Choroid plexus epithelial cell (primary cell): ENCODE measurements around the gene CDK19.

Experiments used
- DNase-seq: peaks from one replicate; pipeline ENCODE4 v3.0.0-alpha.2; 2010; ENCODE audit warnings: low read depth
- H3K4me3 ChIP-seq: 2 replicates; pipeline ENCODE4 v1.5.1; 2011; ENCODE audit warnings: low read depth, mild to moderate bottlenecking, control low read depth, low read length, moderate library complexity
- TF ChIP-seq, protein P1 (sequence below): conservative IDR thresholded peaks from 2 replicates; pipeline ENCODE4 v1.5.1; 2011; ENCODE audit warnings: low read depth, mild to moderate bottlenecking, control low read depth, inconsistent platforms, low read length, moderate library complexity

CDK19 gene

DNA sequence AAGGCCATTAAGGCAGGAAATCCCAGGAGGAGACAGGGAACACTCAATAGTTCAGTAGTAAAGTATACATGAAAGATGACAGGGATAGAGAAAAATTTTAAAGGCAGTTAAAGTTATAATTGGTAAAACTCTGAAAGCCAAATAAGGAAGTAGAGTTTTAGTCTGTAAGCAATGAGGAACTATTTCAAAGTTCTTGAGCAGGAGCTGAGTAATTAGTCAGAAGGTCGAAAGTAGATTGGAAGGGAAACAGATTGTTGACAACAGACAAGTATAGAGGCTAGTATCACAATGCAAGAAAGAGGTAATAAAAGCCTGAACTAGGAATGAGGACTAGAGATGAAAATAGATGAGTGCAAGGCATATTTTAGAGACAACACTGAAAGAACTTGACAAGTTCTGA, 150.3 kb downstream of the CDK19 start:
- no peak overlapping the region for H3K4me3 ChIP-seq
- DNase-seq: no peak
- TF ChIP-seq, protein P1, sequence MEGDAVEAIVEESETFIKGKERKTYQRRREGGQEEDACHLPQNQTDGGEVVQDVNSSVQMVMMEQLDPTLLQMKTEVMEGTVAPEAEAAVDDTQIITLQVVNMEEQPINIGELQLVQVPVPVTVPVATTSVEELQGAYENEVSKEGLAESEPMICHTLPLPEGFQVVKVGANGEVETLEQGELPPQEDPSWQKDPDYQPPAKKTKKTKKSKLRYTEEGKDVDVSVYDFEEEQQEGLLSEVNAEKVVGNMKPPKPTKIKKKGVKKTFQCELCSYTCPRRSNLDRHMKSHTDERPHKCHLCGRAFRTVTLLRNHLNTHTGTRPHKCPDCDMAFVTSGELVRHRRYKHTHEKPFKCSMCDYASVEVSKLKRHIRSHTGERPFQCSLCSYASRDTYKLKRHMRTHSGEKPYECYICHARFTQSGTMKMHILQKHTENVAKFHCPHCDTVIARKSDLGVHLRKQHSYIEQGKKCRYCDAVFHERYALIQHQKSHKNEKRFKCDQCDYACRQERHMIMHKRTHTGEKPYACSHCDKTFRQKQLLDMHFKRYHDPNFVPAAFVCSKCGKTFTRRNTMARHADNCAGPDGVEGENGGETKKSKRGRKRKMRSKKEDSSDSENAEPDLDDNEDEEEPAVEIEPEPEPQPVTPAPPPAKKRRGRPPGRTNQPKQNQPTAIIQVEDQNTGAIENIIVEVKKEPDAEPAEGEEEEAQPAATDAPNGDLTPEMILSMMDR: no peak

DNA sequence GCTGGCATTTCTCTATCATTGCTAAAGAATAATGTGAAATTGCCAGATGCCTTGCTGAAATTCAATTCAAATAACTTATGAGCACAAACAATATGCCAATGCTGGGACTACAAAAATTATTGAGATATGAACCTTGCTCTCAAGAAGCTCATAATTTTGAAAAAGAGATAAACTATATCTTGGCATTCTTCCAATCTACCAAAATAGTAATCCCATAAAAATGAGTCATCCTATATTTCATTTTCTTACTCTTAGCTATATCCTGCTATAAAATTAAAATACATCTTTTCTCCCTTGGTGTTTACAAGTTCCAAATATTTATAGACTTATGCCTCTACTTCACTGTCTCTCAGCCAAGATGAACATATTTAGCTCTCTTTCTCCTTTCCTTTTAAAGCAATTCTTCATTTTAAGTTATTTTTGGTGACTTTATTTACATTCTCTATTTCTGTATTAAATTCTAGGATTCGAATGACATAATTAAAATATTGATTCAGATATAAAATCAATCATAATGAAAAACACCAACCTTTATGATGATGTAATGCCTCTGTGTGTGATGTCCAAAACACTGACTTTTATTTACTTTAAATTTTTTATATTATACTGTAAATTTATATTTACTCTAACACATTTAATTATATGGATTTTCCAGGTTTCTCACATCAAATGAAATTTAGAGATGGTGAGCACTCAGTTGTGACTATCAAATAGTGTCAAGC, 152.6 kb downstream of the CDK19 start:
- TF ChIP-seq, protein P1: no peak
- no peak for DNase-seq
- no peak overlapping the region for H3K4me3 ChIP-seq

DNA sequence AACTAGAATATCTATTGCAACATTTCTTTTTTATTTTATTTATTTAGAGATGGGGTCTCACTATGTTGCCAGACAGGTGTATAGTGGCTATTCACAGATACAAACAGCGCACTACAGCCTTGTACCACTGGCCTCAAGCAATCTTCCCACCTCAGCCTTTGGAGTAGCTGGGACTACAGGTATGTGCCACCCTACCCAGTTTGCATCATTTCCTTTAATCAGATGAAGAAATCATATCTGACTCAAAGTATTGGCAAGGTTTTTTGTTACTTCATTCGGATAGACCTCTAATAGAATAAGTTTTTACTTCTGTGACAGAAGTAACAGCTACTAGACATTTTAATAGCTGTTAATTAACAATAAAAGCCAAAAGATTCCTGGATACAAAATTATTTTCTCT, 153.9 kb downstream of the CDK19 start:
- TF ChIP-seq, protein P1: no peak
- H3K4me3 ChIP-seq: no peak overlapping the region
- no peak for DNase-seq

DNA sequence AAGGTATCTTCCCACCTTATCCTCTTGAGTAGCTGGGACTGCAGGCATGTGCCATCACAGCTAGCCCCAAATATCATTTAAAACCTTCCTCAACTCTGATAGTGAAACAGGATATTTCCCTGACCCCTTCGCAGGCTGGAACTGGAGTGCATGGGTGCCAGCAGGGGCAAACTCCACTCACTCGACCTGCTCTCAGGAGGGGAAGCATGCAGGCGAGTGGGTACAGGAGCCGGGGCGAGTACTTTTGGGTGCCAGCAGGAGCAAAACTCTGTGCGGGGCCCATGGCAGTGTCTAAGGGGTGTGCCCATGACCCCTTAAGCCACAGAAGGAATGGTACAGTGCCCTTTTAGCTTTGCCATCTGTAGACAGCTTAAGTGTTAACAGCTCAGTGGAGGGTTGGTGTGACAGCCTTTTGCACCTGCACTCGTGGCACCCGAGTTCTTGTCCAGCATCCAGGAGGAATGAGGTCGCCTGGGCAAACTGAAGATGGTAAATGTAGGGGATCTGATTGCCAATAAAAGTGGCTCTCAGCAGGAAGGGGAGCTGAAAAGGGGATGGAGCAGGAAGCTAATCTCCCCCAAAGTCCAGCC, 155.1 kb downstream of the CDK19 start:
- TF ChIP-seq, protein P1: no peak
- DNase-seq: no peak
- no peak overlapping the region for H3K4me3 ChIP-seq

DNA sequence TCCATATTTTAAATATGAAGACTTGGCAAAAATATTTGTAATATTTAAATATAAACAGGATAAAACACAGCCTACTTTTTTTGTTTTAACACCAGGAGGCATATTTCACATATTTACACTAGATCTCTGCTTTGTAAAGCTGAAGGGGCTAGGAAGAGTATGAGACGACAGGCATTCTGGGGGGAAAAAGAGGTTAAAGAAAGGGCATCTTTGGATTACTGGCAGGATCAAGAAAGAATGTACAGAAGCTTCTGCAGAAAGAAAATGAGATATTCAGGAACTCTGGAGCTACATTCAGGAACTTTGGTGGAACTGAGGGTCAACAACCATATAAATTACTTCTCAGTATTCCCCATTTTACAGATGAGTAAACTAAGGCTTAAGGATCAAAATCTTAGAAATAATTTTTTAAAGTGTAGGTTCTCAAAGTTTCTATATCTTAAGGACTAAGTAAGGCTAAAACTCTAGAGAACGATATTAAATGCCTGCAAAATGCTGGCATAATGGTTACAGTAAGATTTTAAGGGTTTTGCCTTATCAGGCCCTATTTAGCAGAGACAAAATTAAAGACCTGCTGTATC, 156.5 kb downstream of the CDK19 start:
- no peak overlapping the region for H3K4me3 ChIP-seq
- TF ChIP-seq, protein P1: no peak
- no peak for DNase-seq

DNA sequence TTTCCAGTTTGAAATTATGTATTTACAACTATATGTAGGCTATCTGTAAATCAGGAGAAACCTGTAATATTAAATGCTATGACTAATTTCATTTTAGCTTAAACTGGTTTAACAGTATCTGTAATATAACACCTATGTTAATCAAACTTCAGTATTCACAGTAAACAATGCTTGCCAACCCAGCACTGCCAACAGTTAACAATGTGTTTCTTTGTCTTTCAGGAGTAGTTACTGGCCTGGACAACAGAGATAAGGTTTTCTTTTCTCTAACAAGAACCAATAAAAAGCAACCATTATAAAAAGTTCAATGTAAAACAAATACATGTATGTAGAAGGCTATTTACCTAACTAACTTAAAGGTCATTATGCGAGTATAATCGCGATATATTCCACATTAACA, 158.8 kb downstream of the CDK19 start:
- TF ChIP-seq, protein P1: no peak
- H3K4me3 ChIP-seq: no peak overlapping the region
- DNase-seq: no peak
